Measurements from ENCODE around the gene GATB.

- no peak for TF ChIP-seq EZH2 (IDR thresholded peaks at IDR 0.05; ENCODE audit: insufficient read depth, poor library complexity, severe bottlenecking)
- no peak for TF ChIP-seq EZH2phosphoT487 (IDR thresholded peaks at IDR 0.05; ENCODE audit: insufficient read depth, low read depth)
Measured at GRCh38 chr4:151727365-151727764, 33.4 kb downstream of the GATB start.

All from GM23248 (cell line).